Measurements from ENCODE around the gene FAH.

The FAH gene

DNA sequence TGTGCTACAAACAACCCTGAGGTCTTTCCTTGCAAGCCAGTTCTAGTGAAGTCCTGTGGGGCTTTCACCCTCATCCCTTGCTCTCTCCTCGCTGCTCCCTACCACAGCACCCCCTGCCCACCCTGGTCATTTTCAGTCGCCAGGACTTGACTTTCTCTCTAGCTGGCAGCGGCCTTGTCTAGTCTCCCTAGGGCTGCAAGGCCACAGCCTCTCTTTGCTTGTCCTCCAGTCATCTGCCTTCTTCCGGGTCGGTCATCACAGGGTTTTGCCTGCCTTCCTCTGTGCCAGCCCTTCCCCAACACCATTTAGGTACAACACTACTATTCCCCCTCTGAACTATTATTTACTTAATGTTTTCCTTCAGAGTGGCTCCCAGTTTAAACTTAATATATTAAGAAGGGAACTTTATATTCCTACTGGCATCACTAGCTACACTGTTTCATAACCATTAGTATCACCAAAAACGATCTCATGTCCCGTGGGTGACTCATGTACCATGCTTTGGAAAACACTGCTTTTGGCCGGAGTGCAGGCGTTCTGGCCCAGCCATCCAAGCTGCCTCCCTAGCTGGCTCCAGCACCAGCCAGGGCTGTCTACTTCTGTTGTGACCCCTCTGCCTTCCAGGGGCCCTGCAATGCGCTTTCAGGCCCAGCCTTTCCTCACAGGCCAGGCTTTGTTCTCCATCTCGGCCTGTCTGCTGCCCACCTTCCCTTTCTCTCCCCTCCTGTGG lies 21.4 kb downstream of the FAH start:
- DNase-seq = no peak

DNA sequence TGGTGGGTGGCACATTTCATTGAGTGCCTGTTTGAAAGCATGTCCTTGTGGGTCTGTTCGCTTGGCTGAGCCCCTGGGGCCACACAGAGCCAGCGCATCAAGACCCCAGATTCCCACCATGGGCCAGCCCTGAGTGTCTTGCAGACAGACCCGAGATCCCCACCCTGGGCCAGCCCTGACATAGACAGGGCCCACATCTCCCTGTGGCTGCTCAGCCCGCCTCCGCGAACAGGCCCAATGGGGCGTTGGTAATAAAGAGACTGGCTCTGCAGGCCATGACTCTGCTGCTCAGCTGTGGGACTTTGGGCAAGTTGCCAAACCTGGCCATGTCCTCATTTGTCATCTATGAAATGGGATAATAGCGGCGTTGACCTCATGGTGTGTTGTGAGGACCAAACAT lies 22.6 kb downstream of the FAH start:
- no peak for DNase-seq

DNA sequence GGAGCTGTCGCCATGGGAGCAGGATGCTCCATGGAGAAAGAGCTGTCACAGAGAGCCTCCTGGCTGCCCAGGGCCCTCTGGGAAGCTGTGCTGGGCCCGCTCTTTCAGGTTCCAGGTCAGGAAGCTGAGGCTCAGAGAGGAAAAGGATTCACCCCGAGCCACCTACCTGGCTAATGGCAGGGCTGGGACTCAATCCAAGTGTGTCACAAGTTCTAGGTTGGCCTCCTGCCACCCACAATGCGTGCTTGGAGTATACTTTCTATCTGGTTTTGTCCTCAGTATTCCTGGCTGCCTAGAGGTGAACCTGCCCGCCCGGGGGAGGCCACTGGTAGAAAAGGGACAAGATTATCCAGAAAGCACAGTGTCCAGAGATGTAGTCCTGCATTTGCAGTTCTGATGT lies 23.6 kb downstream of the FAH start:
- DNase-seq = no peak

DNA sequence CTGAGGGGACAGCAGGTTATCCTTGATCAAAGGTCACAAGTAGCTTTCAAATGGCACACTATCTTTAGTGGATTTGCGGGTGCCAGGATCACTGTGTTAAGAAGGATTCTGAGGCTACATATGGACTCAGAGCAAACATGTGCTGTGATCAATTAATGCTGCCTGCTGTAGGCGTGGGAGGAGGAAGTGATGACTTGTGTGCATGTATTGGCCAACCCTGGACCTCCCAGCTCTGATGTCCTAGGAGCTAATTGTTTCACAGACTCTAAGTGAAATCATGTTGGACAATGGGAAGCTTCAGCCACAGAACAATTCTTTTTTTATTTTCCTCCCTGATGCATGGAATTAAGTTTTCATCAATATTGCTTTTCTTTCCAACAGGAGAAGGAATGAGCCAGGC lies 24.4 kb downstream of the FAH start:
- DNase-seq = no peak

DNA sequence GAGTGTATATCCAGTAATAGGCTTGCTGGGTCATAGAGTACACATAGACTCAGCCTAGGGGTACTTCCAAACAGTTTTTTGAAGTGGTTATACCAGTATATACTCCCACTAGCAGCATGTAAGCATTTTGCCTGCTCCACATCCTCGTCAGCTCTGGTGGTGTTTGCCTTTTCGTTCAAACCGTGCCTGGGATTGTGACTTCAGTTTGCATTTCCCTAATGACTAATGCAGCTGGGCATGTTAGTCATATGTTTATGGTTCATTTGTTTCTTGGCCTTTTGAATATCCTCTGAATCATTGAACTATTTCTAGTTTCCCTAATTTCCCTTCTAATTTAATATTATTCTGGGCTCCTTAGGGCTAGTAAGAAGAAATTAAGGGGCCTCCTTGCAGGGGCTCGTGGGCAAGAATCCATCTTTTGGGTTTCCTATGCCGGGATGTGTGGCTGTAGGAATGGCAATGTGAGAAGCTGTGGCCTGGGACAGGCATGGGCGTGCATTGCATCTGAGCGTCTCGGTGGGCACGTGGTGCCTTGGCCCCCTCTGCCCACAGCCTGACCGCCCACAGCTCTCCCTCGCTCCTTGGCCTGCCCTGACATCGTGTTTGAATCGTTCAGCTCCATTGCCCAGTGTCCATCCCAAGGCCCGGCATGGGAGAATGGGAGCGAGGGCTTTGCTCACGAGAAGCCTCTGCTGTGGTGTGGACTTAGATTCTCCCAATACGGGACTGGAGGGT lies 26.4 kb downstream of the FAH start:
- no peak for DNase-seq

DNA sequence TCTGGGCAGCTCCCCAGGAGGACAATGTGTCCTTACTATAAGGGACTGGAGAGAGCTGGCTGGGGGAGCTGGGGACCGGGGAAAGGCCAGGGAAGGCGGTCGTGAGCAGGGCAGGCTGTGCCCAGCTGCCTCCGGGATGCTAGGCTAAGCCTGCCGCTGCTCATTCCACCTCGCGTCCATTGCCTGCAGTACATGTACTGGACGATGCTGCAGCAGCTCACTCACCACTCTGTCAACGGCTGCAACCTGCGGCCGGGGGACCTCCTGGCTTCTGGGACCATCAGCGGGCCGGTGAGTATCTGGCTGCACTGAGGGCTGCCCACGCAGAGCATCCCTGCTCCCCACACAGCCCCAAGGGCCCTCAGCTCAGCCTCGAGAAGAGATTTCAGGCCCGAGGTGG lies 27.1 kb downstream of the FAH start:
- no peak for DNase-seq

DNA sequence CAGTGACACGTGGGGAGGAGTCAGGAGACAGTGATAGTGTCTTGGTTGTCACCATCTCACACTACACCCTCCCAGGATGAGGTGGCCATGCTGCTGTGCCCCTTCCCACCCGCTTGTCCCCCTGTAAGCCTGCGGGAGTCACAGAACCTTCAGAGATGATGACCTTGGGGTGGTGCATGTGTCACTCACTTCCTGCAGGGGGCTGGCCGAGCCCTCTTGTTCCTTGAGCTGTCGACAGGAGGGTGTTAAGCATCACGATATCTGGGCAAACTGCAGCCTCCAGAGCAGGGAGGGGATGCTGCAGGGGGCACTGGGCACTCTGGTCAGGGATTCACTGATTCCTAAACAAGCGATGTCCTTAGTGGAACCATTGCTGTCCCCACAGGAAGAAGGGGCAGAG lies 27.7 kb downstream of the FAH start:
- DNase-seq = no peak

DNA sequence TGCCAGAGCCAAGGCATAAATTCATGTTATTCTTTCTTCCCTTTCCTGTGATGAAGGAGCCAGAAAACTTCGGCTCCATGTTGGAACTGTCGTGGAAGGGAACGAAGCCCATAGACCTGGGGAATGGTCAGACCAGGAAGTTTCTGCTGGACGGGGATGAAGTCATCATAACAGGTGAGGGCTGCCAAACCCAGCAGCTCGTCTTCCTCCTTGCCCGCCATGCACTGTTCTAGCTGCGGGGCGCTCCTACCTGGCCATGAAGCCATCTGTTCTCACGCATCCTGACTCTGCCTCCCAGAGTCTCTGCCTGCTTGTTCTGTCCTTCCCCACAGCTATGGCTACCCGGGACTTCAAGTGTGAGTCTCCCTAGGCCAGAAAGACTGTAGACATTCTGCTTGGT lies 28.2 kb downstream of the FAH start:
- no peak for DNase-seq

DNA sequence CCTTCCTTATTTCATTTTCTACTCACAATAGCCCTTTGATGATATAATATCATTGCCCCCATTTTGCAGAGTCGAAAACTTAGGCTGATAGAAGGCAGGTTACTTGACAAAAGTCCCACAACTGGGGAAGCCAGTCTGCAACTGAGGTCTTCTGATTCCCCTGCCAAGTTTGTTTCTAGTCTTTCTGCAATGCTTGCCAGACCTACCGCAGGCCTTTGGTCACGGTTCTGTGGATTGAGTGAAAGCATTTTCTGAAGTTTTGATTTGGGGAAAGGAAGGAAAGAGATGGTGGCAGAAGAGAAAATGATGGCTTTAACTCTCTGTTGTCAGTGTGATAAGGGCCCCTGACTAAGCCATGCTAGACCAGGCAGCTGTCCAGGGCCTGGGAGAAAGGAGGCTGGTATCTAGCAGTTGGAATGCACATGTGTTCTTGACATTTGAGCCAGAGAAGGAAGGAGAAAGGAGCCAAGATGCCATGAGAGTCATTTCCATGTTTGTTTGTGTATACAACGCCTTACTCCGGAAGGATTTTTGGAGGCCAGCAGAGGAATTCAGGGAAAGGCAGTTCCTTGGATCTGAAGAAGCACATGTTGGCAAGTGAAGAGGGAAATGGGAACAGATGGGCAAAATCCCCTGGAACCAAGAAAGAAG lies 29.9 kb downstream of the FAH start:
- no peak for DNase-seq

DNA sequence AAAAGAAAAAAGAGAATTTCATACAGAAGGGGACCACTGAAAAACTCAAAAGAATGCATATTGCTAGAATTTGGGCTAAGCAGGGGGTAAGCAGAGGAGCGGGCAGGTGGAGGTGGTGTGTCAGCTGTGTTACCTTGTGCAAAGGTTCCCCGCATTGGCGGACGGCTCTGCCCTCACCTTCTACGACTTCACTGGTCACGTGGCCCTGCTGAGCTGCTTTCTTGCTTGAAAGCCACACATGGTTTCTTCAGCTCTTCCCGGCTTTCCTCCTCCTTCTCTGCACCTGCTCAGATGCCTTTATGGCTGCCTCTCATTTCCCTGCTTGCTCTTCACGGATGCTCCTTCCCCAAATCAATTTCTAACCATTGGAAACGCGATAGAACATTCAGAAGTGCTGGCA lies 30.5 kb downstream of the FAH start:
- DNase-seq = no peak

DNA sequence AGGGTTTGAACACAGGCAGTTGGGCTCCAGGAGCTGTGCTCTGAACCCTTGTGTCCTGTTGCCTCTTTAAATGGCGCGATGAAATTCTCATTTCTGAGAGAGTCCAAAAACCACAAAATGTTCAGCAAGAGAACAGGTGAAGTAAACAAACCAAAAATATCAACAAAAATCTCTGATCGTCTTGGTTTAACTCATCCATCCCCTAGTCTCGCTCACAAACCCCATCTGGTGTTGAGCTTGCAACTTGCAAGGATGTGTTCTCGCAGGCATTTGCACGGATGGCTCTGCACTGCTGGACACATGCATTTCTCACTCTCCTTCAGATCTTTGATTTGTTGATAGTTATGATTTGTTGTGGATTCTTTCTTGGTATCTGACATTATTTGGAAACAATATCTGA lies 31.1 kb downstream of the FAH start:
- DNase-seq = peak; percentile 23

DNA sequence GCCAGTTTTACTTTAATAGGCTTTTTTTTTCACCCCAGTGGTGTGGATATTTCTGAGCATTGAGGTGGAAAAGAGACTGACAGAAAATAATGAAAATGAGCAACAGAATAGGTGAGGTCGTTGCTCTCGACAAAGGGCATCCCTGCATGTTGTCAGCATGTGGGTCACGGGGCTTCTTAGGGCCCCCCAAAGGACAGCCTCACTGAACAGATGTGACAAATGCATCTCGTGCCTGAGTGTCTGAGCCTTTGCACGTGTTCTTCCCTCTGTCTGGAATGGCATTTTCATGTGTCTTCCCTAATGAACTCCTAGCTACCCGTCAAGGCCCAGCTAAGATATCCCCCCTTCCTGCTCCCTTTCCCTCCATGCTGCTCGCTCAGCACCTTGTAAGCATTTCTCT lies 31.8 kb downstream of the FAH start:
- no peak for DNase-seq

DNA sequence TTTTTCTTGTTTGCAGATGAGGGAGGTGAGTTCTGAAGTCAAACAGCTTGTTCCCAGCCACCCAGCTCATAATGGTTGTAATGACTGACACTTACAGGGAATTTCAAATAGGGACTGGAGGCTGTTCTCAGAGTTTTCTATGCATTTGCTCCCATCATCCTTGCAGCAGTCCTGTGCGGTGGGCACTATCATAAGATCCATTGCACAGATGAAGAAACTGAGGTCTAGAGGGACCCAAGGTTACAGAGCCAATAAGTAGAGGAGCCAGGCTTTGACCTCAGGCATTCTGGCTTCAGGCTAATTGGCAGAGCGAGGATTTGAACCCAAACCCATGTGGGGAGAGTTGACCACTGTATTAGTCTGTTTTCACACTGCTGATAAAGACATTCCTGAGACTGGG lies 32.4 kb downstream of the FAH start:
- no peak for DNase-seq

DNA sequence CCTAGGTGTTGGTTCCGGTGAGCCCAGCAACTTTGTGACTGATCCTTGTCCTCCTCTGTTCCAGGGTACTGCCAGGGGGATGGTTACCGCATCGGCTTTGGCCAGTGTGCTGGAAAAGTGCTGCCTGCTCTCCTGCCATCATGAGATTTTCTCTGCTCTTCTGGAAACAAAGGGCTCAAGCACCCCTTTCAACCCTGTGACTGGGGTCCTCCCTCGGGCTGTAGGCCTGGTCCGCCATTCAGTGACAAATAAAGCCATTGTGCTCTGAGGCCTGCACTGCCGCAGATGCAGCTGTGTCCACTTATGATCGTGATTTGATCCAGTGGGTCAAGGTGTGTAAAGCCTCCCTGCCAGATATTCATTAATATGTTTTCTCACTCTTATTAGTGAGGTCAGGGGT lies 33.3 kb downstream of the FAH start:
- DNase-seq = no peak

DNA sequence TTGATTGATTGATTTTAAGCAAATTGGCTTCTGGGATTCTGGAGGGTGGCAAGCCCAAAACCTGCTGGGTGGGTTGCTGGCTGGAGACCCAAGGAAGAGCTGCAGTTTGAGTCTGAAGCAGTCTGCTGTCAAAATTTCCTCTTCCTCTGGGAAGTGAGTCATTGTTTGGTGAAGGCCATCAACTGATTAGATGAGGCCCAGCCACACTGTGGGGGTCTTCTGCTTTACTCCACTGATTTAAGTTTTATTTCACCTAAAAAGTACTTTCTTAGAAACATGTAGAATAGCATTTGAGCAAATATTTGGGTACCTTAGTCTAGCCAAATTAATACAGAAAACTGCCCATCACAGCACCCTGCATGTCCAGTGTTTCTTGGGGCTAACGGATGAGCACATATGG lies 33.8 kb downstream of the FAH start:
- DNase-seq = no peak

DNA sequence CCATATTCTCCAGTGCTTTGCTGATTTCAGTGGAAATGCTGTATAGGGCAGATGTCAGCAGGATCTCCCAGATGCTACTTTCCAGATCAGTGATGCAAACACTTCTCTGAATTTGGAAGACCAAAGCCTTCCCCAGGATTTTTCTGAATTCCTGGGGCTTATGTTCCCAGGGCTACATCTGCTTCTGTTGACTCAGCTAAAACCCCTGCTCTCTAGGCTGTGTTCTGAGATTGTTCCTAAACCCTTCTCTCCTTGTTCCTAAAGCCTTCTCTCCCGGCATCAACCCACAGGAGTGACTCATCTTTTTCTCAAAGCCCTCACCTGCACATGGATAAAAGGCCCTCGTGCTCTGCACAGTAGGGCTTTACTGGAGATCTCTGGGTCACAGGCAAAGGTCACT lies 35.5 kb downstream of the FAH start:
- no peak for DNase-seq

DNA sequence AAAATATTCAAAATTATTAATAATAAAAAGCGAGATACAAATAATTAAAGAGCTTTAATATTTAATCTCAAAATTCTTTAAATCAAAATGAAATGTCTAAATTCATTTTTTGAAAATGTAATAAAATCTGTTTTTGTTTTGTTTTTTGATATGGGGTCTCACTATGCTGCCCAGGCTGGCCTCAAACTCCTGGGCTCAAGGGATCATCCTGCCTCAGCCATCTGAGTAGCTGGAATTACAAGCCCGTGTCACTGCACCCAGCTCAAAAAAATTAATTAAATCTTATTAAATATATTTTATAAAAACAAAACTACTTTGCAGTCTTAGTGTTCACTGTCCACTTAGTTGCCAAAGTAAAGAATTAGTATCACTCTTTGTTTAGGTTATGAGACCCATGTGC lies 38.4 kb downstream of the FAH start:
- no peak for DNase-seq

DNA sequence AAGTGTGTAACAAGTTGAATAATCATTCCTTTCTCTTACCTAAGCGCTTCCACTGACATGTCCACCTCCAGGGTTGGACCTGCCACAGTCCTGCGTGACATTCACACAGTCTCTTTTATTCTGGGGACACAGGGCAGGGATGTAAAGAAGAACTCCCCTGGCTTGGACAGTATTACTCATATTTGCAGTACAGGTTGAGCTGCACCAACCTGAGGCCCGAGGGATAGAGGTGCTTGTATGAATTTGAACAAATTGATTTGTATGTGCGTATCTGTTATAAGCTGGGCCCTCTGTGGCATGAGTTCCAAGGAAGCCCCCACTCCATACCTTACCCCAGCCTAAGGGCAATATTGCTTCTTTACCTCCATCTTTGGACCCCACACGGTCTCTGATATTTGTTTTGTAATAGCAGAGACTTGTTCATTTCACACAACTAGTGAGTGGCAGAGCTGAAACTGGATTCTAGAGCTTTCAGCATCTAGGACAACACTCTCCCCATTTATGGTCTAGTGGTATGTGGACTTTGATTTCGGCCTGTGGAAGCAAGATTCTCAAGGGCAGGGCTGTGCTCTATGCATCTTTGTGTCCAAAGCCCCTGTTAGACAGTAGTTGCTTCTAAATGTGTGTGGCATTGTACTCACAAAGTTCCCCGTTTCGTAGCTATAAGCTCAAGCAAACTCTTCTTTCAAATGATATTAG lies 39.2 kb downstream of the FAH start:
- no peak for DNase-seq

DNA sequence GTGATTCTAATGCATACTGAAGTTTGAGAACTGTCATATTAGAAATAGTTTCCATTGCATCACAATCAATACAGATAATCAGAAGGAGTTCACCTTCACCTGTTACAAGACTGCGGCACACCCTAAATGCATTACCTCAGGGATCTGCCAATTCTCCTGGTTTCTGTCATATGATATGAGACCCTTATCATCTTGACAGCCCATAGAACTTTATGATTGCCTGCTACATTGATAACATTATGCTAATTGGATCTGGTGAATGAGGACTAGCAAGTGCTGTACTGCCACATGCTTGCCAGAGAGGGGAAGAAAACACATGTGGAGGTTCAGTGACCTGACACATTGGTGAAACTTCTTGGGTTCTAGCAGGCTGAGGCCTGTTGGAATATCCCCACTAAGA lies 41.4 kb downstream of the FAH start:
- DNase-seq = no peak

DNA sequence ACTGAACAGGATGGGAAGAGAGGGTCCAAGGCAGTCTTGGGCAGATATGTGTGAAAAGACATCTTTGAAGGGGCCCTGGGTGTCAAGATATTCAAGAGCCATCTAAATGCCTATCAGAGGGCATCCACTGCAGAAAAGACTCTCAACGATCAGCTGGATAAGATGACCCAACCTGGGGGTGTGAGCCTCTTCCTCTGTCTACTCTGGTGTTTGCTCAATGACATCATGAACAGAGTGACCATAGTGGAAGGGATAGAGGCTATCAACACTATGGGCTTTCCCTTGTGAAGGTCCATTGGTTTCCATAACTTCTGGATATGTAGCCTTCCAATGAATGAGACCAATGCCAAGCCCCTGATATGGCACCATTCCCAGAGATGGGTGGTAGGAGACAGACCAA lies 42.1 kb downstream of the FAH start:
- no peak for DNase-seq

DNA sequence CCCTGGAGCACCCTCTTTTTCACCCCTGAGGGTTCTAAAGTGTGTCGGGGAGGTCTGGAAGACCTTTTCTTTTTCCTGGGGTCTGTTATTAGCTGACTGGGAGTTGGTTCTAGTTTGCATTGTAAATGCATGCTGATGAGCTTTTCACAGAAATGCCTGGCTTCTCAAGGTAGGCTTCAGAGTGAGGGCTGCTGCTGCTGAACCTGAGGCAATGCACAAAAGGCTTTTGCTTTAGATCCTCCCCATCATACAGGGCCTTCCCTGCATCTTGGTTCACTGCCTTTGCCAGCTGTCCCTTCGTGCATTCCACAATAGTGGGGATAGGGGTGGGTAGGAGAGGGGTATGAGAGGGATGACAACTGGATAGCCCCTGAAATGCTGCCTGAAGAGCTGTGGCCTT lies 46.6 kb downstream of the FAH start:
- DNase-seq = no peak

DNA sequence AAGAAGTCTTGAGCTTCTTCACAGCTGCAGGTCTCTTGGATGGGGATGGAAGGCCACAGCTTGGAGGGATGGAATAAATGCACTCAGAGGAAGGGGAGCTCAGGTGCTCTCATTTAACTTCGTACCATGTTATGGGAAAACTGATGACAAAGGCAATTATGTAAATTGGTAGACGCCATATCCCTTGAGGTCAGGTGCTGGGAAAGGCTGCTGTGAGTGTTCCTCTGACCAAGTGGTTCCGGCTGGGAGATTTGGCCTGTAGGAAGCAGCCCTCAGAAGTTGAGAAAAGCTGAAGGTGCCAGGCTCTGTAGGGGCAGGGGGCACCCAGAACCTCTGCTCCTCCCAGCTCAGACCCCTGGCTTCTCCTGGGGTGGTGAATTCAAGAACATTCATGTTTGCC lies 47.1 kb downstream of the FAH start:
- no peak for DNase-seq

DNA sequence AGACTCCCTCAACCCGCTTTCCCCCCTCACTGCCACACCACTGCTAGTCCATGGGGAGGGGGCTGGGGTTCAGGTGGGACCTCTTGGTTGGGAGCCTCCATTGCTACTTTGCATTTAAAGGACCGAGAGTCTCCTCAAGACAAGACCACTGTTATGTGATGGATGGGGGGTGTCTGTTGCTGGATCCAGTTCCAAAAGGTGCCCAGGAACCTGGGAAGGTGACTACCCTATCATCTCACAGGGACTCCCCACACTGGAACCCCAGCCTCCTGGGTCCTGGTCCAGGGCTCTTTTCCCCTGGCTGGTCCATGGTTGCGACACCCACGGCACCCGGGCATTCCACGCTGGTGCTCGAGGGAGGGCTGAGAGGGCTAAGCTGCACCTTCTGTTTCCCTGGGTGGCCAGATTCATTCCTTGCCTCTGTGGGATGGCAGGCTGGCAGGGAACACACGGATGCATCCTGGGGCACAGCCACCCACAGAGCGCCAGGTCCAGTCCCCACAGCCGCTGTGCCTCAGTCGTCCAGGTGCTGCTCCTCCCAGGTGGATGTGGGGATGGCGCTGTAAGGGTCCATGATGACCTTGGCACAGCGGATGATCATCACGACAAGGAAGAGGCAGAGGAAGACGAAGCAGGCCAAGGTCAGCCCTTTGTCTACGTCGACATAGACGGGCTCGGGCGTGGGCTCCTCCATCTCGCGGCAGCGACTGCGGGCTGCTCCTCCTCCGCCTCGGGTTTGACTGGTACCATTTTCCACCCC lies 48.6 kb downstream of the FAH start:
- DNase-seq = no peak

All from RPMI8226 (cell line).